Fibroblast of lung (primary cell): Measurements from ENCODE around the gene DYRK1A.

Source experiments
- EZH2 ChIP-seq: IDR thresholded peaks from 2 replicates; pipeline ENCODE4 v1.5.1; 2012; ENCODE audit warnings: low read length, control low read depth, mild to moderate bottlenecking; ENCODE audit errors: missing control alignments
- TF ChIP-seq, protein P1 (sequence below), 2 donors: IDR thresholded peaks in 1 of 2; conservative IDR thresholded peaks in 1 of 2; 1 replicate in 1 of 2; 2 replicates in 1 of 2; pipeline ENCODE4 v1.5.1; 2011 to 2012; ENCODE audit warnings: low read length in 2 of 2, control low read depth in 1 of 2, inconsistent platforms in 1 of 2, low read depth in 1 of 2, mild to moderate bottlenecking in 1 of 2

DNA sequence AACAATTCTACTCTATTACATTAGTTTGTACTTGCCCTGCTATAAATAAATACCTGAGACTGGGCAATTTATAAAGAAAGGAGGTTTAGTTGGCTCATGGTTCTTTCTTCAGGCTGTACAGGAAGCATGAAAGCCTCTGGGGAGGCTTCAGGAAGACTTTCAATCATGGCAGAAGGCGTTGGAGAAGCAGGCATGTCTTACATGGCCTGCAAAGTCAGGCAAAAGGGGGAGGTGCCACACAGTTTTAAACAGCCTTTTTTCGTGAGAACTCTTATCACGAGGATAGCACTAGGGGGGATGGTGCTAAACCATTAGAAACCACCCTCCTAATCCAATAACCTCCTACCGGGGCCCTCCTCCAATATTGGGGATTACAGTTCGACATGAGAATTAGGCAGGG is 102.9 kb downstream of the DYRK1A start:
- TF ChIP-seq EZH2, result no peak
- TF ChIP-seq, protein P1, sequence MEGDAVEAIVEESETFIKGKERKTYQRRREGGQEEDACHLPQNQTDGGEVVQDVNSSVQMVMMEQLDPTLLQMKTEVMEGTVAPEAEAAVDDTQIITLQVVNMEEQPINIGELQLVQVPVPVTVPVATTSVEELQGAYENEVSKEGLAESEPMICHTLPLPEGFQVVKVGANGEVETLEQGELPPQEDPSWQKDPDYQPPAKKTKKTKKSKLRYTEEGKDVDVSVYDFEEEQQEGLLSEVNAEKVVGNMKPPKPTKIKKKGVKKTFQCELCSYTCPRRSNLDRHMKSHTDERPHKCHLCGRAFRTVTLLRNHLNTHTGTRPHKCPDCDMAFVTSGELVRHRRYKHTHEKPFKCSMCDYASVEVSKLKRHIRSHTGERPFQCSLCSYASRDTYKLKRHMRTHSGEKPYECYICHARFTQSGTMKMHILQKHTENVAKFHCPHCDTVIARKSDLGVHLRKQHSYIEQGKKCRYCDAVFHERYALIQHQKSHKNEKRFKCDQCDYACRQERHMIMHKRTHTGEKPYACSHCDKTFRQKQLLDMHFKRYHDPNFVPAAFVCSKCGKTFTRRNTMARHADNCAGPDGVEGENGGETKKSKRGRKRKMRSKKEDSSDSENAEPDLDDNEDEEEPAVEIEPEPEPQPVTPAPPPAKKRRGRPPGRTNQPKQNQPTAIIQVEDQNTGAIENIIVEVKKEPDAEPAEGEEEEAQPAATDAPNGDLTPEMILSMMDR (conservative IDR thresholded peaks at IDR 0.05 in 1 of 2, IDR thresholded peaks at IDR 0.05 in 1 of 2; ENCODE audit: low read depth in 1 of 2, low read length in 2 of 2), result no peak
